Pancreas (tissue), 10 donors: Measurements from ENCODE around the gene ITPK1. TPM values are rescaled to one million over a fixed set of nuclear protein-coding genes. Genes with fewer than 3 reads are reported as not detected.
A peak's percentile ranks its signal among the peaks of the same experiment; 100 is the strongest.

Experiments
- ATAC-seq, 4 donors: fragments of 200-7000 bp; cut with Tn5 transposase; one replicate each; pipeline versions ENCODE4 v1.8.0 to v1.9.1; 2020; ENCODE audit warnings: mild to moderate bottlenecking in 4 of 4, moderate library complexity in 4 of 4
- DNase-seq, 6 donors: peaks; one replicate each; pipeline ENCODE4 v3.0.0-alpha.2; 2020
- FAIRE-seq: peaks from 2 replicates; lab custom pipeline; 2012; peaks lifted over from hg19 to GRCh38; lab: Jason Lieb, UNC
- H3K27ac ChIP-seq, 4 donors: fragments of 200-600 bp; sonication (generic); 1 replicate in 3 of 4; 2 replicates in 1 of 4; pipeline versions ENCODE4 v1.5.0 to v1.8.0; 2020
- H3K27me3 ChIP-seq, 4 donors: fragments of 200-600 bp; one replicate each; pipeline ENCODE4 v1.8.0; 2021
- H3K36me3 ChIP-seq, 3 donors: fragments of 200-600 bp; sonication (generic) in 1 of 3; one replicate each; pipeline versions ENCODE4 v1.5.0 to v1.8.0; 2020 to 2021
- H3K4me1 ChIP-seq, 3 donors: fragments of 200-600 bp; one replicate each; pipeline ENCODE4 v1.8.0; 2021
- H3K4me3 ChIP-seq, 4 donors: fragments of 200-600 bp; sonication (generic) in 2 of 4; one replicate each; pipeline versions ENCODE4 v1.5.0 to v1.8.0; 2020 to 2021
- H3K9me3 ChIP-seq, 4 donors: fragments of 200-600 bp; one replicate each; pipeline ENCODE4 v1.8.0; 2021
- WGBS, 2 donors: extraction: QIAGEN DNeasy Blood & Tissue Kit; methylation state at CpG; one replicate each; pipeline ENCODE4 v1.1.7; 2013; 5-methylcytosine and 5-hydroxymethylcytosine counted together
- intact Hi-C, 3 donors: fragments of 100-400 bp; cut with DNase I; formaldehyde crosslinking; loops; one replicate each; pipeline versions ENCODE4 v1.11.1 to v1.14.2; 2022
- polyA plus RNA-seq, 2 donors: library from polyadenylated mRNA; stranded (reverse); fragments of 200-250 nt; gene quantifications; one replicate each; pipeline ENCODE4 v1.2.3, GENCODE V29; 2013
- total RNA-seq, 6 donors: library from RNA; stranded (reverse); fragmentation: NEBNext Ultra II Directional in 4 of 6; extraction: Animal tissue kit (Norgen Biotek cat#: 25700) in 4 of 6; gene quantifications; one replicate each; pipeline versions ENCODE4 v1.2.1 to v1.2.4, GENCODE V29; 2021 to 2023
- TF ChIP-seq, protein P1 (sequence below), 4 donors: fragments of 200-600 bp; sonication (generic) in 3 of 4; IDR thresholded peaks; one replicate each; pipeline versions ENCODE4 v1.5.0 to v1.8.0; 2021; ENCODE audit warnings: antibody characterized with exemption in 4 of 4
- donor health status: healthy with polysubstance abuse.
- donor health status: DM: no; HTN: no; CAD: no; lungs with moderate emphysema.
- donor health status: DM: no; HTN: no; CAD: no.
- donor health status: control.
- donor health status: control.
- donor health status: Bipolar disorder and iron deficiency.
- donor health status: DM: yes; HTN: yes; CAD: no.
- donor health status: DM: no; HTN: no; CAD: no.
- donor health status: DM: no; HTN: no; CAD: no.
- donor health status: DM: yes; HTN: yes; CAD: no.

Gene ITPK1
- total and polyA plus RNA-seq, 8 donors = 23.2 to 38.3 (median 33.0) TPM

GRCh38 chr14:92935446-92935845 is 180.3 kb downstream of the ITPK1 start:
- no peak overlapping the region for H3K4me3 ChIP-seq
- no peak overlapping the region for H3K27ac ChIP-seq
- H3K4me1 ChIP-seq = no peaks in the 10 kb centered on the region
- WGBS, 2 donors = 90 to 94% methylated on average over 11 of the region's 11 CpGs
- ATAC-seq = no peak
- H3K27me3 ChIP-seq = no peaks in the 10 kb centered on the region
- TF ChIP-seq, protein P1, sequence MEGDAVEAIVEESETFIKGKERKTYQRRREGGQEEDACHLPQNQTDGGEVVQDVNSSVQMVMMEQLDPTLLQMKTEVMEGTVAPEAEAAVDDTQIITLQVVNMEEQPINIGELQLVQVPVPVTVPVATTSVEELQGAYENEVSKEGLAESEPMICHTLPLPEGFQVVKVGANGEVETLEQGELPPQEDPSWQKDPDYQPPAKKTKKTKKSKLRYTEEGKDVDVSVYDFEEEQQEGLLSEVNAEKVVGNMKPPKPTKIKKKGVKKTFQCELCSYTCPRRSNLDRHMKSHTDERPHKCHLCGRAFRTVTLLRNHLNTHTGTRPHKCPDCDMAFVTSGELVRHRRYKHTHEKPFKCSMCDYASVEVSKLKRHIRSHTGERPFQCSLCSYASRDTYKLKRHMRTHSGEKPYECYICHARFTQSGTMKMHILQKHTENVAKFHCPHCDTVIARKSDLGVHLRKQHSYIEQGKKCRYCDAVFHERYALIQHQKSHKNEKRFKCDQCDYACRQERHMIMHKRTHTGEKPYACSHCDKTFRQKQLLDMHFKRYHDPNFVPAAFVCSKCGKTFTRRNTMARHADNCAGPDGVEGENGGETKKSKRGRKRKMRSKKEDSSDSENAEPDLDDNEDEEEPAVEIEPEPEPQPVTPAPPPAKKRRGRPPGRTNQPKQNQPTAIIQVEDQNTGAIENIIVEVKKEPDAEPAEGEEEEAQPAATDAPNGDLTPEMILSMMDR (IDR thresholded peaks at IDR 0.05) = no peak
- intact Hi-C loops = no loop called here
- H3K9me3 ChIP-seq = no peaks in the 10 kb centered on the region
- DNase-seq = peak in 1 of 6 donors; percentile 68
- H3K36me3 ChIP-seq = peaks cover 0 to 13% (median 0%) of the 10 kb centered on the region in 3 donors
- no peak for FAIRE-seq

DNA sequence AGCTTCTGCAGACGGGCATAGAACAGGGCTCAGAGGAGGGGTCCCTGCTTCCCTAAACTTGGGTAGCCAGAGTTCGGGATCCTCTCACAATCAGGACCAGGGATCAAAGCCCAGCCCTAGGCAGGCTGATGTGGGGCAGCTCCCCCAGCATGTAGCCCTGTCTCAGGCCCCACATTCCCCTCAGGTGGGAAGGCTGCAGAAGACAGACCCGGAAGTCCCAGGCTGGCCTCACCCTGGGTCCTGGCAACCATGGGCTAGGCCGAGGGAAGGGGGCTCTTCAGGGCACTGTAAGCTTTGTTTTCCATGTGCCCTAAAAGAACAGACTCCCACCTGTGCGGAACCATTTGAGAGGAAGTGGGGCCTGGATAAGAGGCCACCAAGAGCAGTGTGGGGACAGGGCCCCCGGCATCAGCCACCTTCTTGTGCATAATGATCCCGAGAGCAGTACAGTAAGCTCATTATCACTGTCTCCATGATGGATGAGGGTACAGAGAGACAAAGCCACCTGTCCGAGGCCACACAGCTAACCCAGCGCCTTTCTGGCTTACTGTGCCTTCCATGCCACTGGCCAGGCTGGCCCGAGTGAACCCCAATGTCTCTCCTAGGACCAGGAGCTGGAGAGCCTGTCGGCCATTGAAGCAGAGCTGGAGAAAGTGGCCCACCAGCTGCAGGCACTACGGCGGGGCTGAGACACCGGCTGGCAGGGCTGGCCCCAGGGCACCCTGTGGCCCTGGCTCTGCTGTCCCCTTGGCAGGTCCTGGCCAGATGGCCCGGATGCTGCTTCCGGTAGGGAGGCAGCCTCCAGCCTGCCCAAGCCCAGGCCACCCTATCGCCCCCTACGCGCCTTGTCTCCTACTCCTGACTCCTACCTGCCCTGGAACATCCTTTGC is 181.3 kb downstream of the ITPK1 start:
- no peak for FAIRE-seq
- Histone ChIP-seq H3K4me1 (no peaks in the 10 kb centered on the region), H3K27me3 (no peaks in the 10 kb centered on the region), H3K27ac (no peak overlapping the region), H3K4me3 (no peak overlapping the region), H3K36me3 (peaks cover 0 to 13% (median 0%) of the 10 kb centered on the region in 3 donors), H3K9me3 (no peaks in the 10 kb centered on the region)
- TF ChIP-seq, protein P1 (IDR thresholded peaks at IDR 0.05) = no peak
- intact Hi-C loops = no loop called here
- no peak for ATAC-seq
- WGBS, 2 donors = 84% methylated on average over 18 to 19 of the region's 19 CpGs
- peak in 1 of 6 donors; percentile 46 for DNase-seq

DNA sequence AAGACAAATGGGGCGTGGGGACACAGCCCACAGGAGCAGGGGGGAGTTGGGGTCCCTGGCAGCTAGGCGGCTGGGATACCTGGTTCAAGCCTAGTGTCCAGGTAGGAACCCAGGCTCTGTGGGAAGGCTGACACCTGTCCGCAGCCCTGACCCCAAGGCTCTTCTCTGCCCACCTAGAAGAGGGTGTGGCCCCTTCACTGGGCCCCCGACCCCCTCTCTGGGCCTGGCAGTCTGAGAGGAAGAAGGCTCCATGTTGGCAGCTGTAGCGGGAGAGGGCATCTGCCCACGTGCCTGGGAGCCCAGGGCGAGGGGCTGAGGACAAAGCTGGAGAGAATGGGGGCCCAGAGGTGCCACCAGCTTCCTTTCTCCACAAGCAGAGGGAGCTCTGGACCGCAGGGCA is 182.2 kb downstream of the ITPK1 start:
- TF ChIP-seq, protein P1 (IDR thresholded peaks at IDR 0.05) = no peak
- intact Hi-C loops = no loop called here
- DNase-seq = peak in 1 of 6 donors; percentile 39
- Histone ChIP-seq H3K4me1 (no peaks in the 10 kb centered on the region), H3K36me3 (peaks cover 0 to 13% (median 0%) of the 10 kb centered on the region in 3 donors), H3K9me3 (no peaks in the 10 kb centered on the region), H3K27me3 (no peaks in the 10 kb centered on the region), H3K4me3 (no peak overlapping the region), H3K27ac (no peak overlapping the region)
- no peak for FAIRE-seq
- WGBS, 2 donors = 83 to 84% methylated on average over 8 of the region's 8 CpGs
- ATAC-seq = no peak

- no peaks in the 10 kb centered on the region for H3K27me3 ChIP-seq
- 85 to 91% methylated on average over 28 to 35 of the region's 35 CpGs for WGBS, 2 donors
- no peak overlapping the region for H3K4me3 ChIP-seq
- H3K9me3 ChIP-seq = no peaks in the 10 kb centered on the region
- intact Hi-C loops = no loop called here
- TF ChIP-seq, protein P1 (IDR thresholded peaks at IDR 0.05) = no peak
- H3K4me1 ChIP-seq = no peaks in the 10 kb centered on the region
- FAIRE-seq (no peak), ATAC-seq (no peak), DNase-seq (peak in 1 of 6 donors; percentile 71)
- H3K27ac ChIP-seq = no peak overlapping the region
- peaks cover 0 to 13% (median 0%) of the 10 kb centered on the region in 3 donors for H3K36me3 ChIP-seq
Observed at GRCh38 chr14:92932448-92933395, 183.0 kb downstream of the ITPK1 start.
